CD14-positive monocyte (primary cell): Measurements from ENCODE around the gene ARF6. TPM values are rescaled to one million over a fixed set of nuclear protein-coding genes. Genes with fewer than 3 reads are reported as not detected.
A peak's percentile ranks its signal among the peaks of the same experiment; 100 is the strongest.

Experiments
- DNase-seq, 3 donors: peaks; one replicate each; pipeline ENCODE4 v3.0.0-alpha.2; 2011 to 2022
- H2AFZ ChIP-seq: 2 replicates; pipeline ENCODE4 v1.6.0; 2012; ENCODE audit warnings: mild to moderate bottlenecking, low read depth, low read length, inconsistent platforms; ENCODE audit not compliant: insufficient read depth, poor library complexity, severe bottlenecking
- H3K27ac ChIP-seq, 2 donors: 1 replicate in 1 of 2; 2 replicates in 1 of 2; pipeline ENCODE4 v1.5.1; 2012 to 2013; ENCODE audit warnings: low read length in 2 of 2, control low read depth in 1 of 2, inconsistent platforms in 1 of 2, low read depth in 1 of 2, mild to moderate bottlenecking in 1 of 2
- H3K27me3 ChIP-seq, 2 donors: one replicate each; pipeline versions ENCODE4 v1.6.0 to v1.6.1; 2011 to 2013; ENCODE audit warnings: low read length in 2 of 2; ENCODE audit not compliant: control insufficient read depth in 2 of 2, insufficient read depth in 2 of 2
- H3K36me3 ChIP-seq, 2 donors: replicated peaks in 1 of 2; 1 replicate in 1 of 2; 2 replicates in 1 of 2; pipeline versions ENCODE4 v1.5.1 to v1.6.1; 2012 to 2013; ENCODE audit warnings: low read length in 2 of 2, control low read depth in 1 of 2, inconsistent platforms in 1 of 2, mild to moderate bottlenecking in 1 of 2; ENCODE audit not compliant: insufficient read depth in 2 of 2, control insufficient read depth in 1 of 2
- H3K4me1 ChIP-seq, 2 donors: 1 replicate in 1 of 2; 2 replicates in 1 of 2; pipeline versions ENCODE4 v1.5.1 to v1.6.1; 2012 to 2013; ENCODE audit warnings: low read length in 2 of 2, control low read depth in 1 of 2, inconsistent platforms in 1 of 2, mild to moderate bottlenecking in 1 of 2, moderate library complexity in 1 of 2; ENCODE audit not compliant: insufficient read depth in 2 of 2, control insufficient read depth in 1 of 2
- H3K4me2 ChIP-seq: replicated peaks from 2 replicates; pipeline ENCODE3; 2012; ENCODE audit warnings: low read length, moderate library complexity, mild to moderate bottlenecking; ENCODE audit not compliant: poor library complexity, severe bottlenecking; ENCODE audit errors: extremely low read depth
- H3K4me3 ChIP-seq, 3 experiments: fragments of 200-600 bp in 1 of 3; sonication (generic) in 1 of 3; replicated peaks in 1 of 3; 1 replicate in 2 of 3; 2 replicates in 1 of 3; pipeline ENCODE4 v1.5.1; 2011 to 2013; ENCODE audit warnings: low read length in 3 of 3, mild to moderate bottlenecking in 3 of 3, control low read depth in 2 of 3, low read depth in 2 of 3, inconsistent platforms in 1 of 3, moderate library complexity in 1 of 3
- H3K79me2 ChIP-seq: 2 replicates; pipeline ENCODE4 v1.6.0; 2012; ENCODE audit warnings: mild to moderate bottlenecking, control low read depth, inconsistent platforms, low read length, moderate library complexity; ENCODE audit not compliant: insufficient read depth
- H3K9ac ChIP-seq: 2 replicates; pipeline ENCODE4 v1.6.0; 2017; ENCODE audit warnings: low read length, mild to moderate bottlenecking; ENCODE audit not compliant: insufficient read depth, poor library complexity, severe bottlenecking
- H3K9me3 ChIP-seq, 2 donors: replicated peaks in 1 of 2; 1 replicate in 1 of 2; 2 replicates in 1 of 2; pipeline versions ENCODE4 v1.5.1 to v1.6.1; 2012 to 2013; ENCODE audit warnings: low read length in 2 of 2, control low read depth in 1 of 2; ENCODE audit not compliant: control insufficient read depth in 1 of 2, insufficient read depth in 1 of 2
- H4K20me1 ChIP-seq: 2 replicates; pipeline ENCODE4 v1.6.0; 2012; ENCODE audit warnings: mild to moderate bottlenecking, low read length, control low read depth, moderate library complexity; ENCODE audit not compliant: insufficient read depth
- H3K27ac Mint-ChIP-seq, 7 donors: one replicate each; pipeline ENCODE4 v1.8.0; 2020; ENCODE audit warnings: mild to moderate bottlenecking in 7 of 7, mixed read lengths in 7 of 7, moderate library complexity in 6 of 7, inconsistent platforms in 2 of 7
- H3K27me3 Mint-ChIP-seq, 3 donors: one replicate each; pipeline ENCODE4 v1.8.0; 2021 to 2022; ENCODE audit warnings: low read depth in 3 of 3, mild to moderate bottlenecking in 3 of 3, mixed read lengths in 3 of 3, moderate library complexity in 3 of 3, inconsistent platforms in 1 of 3
- H3K36me3 Mint-ChIP-seq, 2 donors: one replicate each; pipeline ENCODE4 v1.8.0; 2020; ENCODE audit warnings: mixed read lengths in 2 of 2, inconsistent platforms in 1 of 2, mild to moderate bottlenecking in 1 of 2
- H3K4me1 Mint-ChIP-seq: one replicate; pipeline ENCODE4 v1.8.0; 2020; ENCODE audit warnings: mild to moderate bottlenecking, mixed read lengths
- H3K4me3 Mint-ChIP-seq, 2 donors: one replicate each; pipeline ENCODE4 v1.8.0; 2020; ENCODE audit warnings: mild to moderate bottlenecking in 2 of 2, mixed read lengths in 2 of 2, moderate library complexity in 1 of 2
- H3K9me3 Mint-ChIP-seq, 7 donors: one replicate each; pipeline ENCODE4 v1.8.0; 2020 to 2022; ENCODE audit warnings: mixed read lengths in 7 of 7, mild to moderate bottlenecking in 6 of 7, moderate library complexity in 6 of 7, inconsistent platforms in 2 of 7
- WGBS: methylation state at CpG from one replicate; pipeline ENCODE4 v1.1.5; 2013; ENCODE audit warnings: missing lambda C conversion rate; ENCODE audit not compliant: insufficient coverage; 5-methylcytosine and 5-hydroxymethylcytosine counted together
- intact Hi-C, 2 donors: fragments of 100-400 bp; cut with micrococcal nuclease; formaldehyde crosslinking; loops; one replicate each; pipeline versions ENCODE4 v1.15.0 to v1.15.1; 2023
- polyA plus RNA-seq, 3 donors: library from polyadenylated mRNA; depleted of rRNA in 1 of 3; unstranded in 2 of 3; stranded (reverse) in 1 of 3; fragments of 300-500 nt in 2 of 3; fragments of >200 nt in 1 of 3; fragmentation: Illumina TruSeq in 2 of 3; gene quantifications; 1 replicate in 2 of 3; 2 replicates in 1 of 3; pipeline ENCODE4 v1.2.3, GENCODE V29; 2012 to 2021
- TF ChIP-seq, protein P1 (sequence below): fragments of 200-600 bp; IDR thresholded peaks from one replicate; pipeline ENCODE4 v1.8.0; 2022; ENCODE audit warnings: antibody characterized with exemption, mild to moderate bottlenecking

The ARF6 gene
- polyA plus RNA-seq, 3 donors: 76.4 to 136 (median 120) TPM

DNA sequence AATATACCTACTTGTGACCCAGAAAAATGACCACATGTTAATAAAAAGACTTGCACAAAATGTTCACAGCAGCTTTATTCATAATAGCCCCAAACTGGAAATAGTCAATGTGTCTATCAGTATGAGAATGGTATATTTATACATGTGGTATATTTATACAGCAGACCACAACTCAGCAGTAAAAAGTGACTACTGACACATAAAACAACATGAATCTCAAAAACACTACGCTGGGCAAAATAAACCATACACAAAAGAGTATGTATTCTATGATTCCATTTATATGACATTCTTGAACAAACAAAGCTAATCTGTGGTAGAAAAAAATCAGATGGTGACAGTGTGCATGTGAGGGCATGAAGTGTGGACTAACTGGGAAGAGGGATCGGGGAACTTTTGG lies 35.1 kb downstream of the ARF6 start:
- H4K20me1 ChIP-seq: no peaks in the 10 kb centered on the region
- no peaks in the 10 kb centered on the region for H3K36me3 Mint-ChIP-seq
- H3K4me3 ChIP-seq: no peak overlapping the region
- H3K9me3 ChIP-seq: no peaks in the 10 kb centered on the region
- intact Hi-C loops: loop anchor here in 1 of 2 donors (5.0 kb wide), 1 partner anchor 36 kb away; the partner anchor contains the start of gene ARF6
- no CpG with 5 or more reads among the region's 2 CpGs for WGBS
- no peaks in the 10 kb centered on the region for H3K36me3 ChIP-seq
- no peak overlapping the region for H3K27ac ChIP-seq
- peaks cover 14 to 16% of the 10 kb centered on the region in 2 donors for H3K4me1 ChIP-seq
- H2AFZ ChIP-seq: no peak overlapping the region
- no peaks in the 10 kb centered on the region for H3K79me2 ChIP-seq
- H3K27ac Mint-ChIP-seq: no peak overlapping the region
- H3K9me3 Mint-ChIP-seq: peaks cover 0 to 6% (median 0%) of the 10 kb centered on the region in 7 donors
- H3K4me3 Mint-ChIP-seq: no peak overlapping the region
- peaks cover 0 to 7% (median 0%) of the 10 kb centered on the region in 3 donors for H3K27me3 Mint-ChIP-seq
- no peak overlapping the region for H3K9ac ChIP-seq
- no peak for DNase-seq
- TF ChIP-seq, protein P1, sequence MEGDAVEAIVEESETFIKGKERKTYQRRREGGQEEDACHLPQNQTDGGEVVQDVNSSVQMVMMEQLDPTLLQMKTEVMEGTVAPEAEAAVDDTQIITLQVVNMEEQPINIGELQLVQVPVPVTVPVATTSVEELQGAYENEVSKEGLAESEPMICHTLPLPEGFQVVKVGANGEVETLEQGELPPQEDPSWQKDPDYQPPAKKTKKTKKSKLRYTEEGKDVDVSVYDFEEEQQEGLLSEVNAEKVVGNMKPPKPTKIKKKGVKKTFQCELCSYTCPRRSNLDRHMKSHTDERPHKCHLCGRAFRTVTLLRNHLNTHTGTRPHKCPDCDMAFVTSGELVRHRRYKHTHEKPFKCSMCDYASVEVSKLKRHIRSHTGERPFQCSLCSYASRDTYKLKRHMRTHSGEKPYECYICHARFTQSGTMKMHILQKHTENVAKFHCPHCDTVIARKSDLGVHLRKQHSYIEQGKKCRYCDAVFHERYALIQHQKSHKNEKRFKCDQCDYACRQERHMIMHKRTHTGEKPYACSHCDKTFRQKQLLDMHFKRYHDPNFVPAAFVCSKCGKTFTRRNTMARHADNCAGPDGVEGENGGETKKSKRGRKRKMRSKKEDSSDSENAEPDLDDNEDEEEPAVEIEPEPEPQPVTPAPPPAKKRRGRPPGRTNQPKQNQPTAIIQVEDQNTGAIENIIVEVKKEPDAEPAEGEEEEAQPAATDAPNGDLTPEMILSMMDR: no peak
- no peak overlapping the region for H3K4me2 ChIP-seq
- no peaks in the 10 kb centered on the region for H3K27me3 ChIP-seq
- H3K4me1 Mint-ChIP-seq: peaks cover 22% of the 10 kb centered on the region

DNA sequence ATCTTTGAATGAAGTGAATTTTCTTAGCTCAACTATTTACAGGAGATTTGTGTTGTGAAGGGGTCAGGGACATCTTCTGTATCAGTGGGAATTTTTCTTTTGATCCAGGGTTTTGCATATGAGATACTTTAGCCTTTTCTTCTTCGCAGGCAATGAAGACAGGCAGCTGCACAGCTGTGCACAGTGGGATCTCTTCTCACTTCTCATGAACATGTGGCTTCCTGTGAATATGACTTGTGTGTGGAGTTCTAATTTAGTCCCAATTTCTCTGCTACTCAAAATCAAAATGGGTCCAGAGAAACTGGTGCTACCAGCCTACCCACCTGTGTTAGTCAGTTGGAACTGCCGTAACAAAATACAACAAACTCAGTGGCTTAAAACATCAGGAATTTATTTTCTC lies 37.8 kb downstream of the ARF6 start:
- intact Hi-C loops: no loop called here
- no peaks in the 10 kb centered on the region for H3K9me3 ChIP-seq
- no peaks in the 10 kb centered on the region for H3K36me3 ChIP-seq
- no peaks in the 10 kb centered on the region for H3K27me3 ChIP-seq
- Mint-ChIP-seq H3K36me3 (no peaks in the 10 kb centered on the region), H3K4me1 (peaks cover 21% of the 10 kb centered on the region), H3K9me3 (peaks cover 0 to 3% (median 0%) of the 10 kb centered on the region in 7 donors), H3K4me3 (no peak overlapping the region), H3K27me3 (peaks cover 0 to 9% (median 0%) of the 10 kb centered on the region in 3 donors), H3K27ac (peak overlapping the region; percentile 37 to 91 (median 75))
- no peak overlapping the region for H2AFZ ChIP-seq
- no peaks in the 10 kb centered on the region for H3K79me2 ChIP-seq
- peaks cover 9% of the 10 kb centered on the region in 2 donors for H3K4me1 ChIP-seq
- no peak for DNase-seq
- no CpG with 5 or more reads among the region's 2 CpGs for WGBS
- peak overlapping the region in 1 of 2 donors; percentile 34 for H3K27ac ChIP-seq
- no peak overlapping the region for H3K4me2 ChIP-seq
- no peak overlapping the region for H3K9ac ChIP-seq
- TF ChIP-seq, protein P1: no peak
- H4K20me1 ChIP-seq: no peaks in the 10 kb centered on the region
- no peak overlapping the region for H3K4me3 ChIP-seq
